Kidney epithelial cell (primary cell): Measurements from ENCODE around the gene CDH6. TPM values are rescaled to one million over a fixed set of nuclear protein-coding genes. Genes with fewer than 3 reads are reported as not detected.

Experiments
- DNase-seq: peaks from one replicate; pipeline ENCODE4 v3.0.0-alpha.2; 2010; ENCODE audit warnings: low read depth
- H3K27me3 ChIP-seq: 2 replicates; pipeline ENCODE4 v1.6.0; 2011; ENCODE audit warnings: low read length; ENCODE audit not compliant: control insufficient read depth, insufficient read depth
- H3K36me3 ChIP-seq: 2 replicates; pipeline ENCODE4 v1.5.1; 2011; ENCODE audit warnings: low read length; ENCODE audit not compliant: control insufficient read depth, insufficient read depth
- H3K4me3 ChIP-seq: 2 replicates; pipeline ENCODE4 v1.5.1; 2011; ENCODE audit warnings: low read depth, mild to moderate bottlenecking, control low read depth, low read length
- total RNA-seq: library from RNA; depleted of rRNA; stranded (reverse); fragments of >200 nt; gene quantifications from 2 replicates; pipeline ENCODE4 v1.2.3, GENCODE V29; 2015
- TF ChIP-seq, protein P1 (sequence below): IDR thresholded peaks from 2 replicates; pipeline ENCODE4 v1.5.1; 2011; ENCODE audit warnings: mild to moderate bottlenecking, moderate library complexity, low read length, control low read depth, inconsistent platforms; ENCODE audit not compliant: insufficient read depth, poor library complexity, severe bottlenecking

Gene CDH6
- total RNA-seq, 1 donor from 2014 or later, result 66.2 TPM

DNA sequence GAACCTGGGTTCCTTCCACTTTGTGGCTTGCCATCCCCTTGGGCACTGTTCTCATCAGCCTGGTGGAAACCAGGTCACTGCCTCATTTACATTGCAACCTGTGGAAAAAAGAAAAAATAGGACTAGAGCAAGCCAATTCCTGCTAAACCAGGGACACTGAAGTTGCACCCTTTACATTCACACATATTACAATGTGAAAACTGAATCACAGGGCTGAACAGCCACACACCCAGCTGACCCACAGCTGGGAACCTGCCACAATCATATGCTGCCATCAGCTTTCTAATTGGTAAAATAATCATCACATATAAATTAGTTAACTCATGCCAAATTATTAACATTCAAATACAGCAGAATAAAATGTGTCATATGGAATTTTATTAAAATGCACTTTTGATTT lies 94.5 kb downstream of the CDH6 start:
- no peaks in the 10 kb centered on the region for H3K27me3 ChIP-seq
- no peak overlapping the region for H3K4me3 ChIP-seq
- DNase-seq, result no peak

DNA sequence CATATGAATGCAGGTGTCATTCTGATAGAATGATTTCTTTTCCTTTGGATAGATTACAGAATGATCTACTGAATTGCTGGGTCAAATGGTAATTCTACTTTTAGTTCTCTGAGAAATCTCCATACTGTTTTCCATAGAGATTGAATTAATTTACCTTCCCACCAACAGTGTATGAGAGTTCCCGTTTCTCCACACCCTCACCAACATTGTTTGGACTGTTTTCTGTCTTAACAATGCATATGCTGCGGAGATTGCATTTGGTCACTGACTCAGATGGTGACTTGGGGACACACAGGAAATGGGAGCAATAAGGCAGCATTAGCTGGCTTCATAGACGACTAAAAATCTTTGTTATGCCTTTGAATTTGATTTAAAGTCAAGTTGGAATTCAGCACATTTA lies 95.9 kb downstream of the CDH6 start:
- no peak for DNase-seq
- TF ChIP-seq, protein P1, sequence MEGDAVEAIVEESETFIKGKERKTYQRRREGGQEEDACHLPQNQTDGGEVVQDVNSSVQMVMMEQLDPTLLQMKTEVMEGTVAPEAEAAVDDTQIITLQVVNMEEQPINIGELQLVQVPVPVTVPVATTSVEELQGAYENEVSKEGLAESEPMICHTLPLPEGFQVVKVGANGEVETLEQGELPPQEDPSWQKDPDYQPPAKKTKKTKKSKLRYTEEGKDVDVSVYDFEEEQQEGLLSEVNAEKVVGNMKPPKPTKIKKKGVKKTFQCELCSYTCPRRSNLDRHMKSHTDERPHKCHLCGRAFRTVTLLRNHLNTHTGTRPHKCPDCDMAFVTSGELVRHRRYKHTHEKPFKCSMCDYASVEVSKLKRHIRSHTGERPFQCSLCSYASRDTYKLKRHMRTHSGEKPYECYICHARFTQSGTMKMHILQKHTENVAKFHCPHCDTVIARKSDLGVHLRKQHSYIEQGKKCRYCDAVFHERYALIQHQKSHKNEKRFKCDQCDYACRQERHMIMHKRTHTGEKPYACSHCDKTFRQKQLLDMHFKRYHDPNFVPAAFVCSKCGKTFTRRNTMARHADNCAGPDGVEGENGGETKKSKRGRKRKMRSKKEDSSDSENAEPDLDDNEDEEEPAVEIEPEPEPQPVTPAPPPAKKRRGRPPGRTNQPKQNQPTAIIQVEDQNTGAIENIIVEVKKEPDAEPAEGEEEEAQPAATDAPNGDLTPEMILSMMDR, result no peak
- H3K4me3 ChIP-seq, result no peak overlapping the region

More for the DNA sequence above, 94.5 kb downstream of the CDH6 start:
- H3K36me3 ChIP-seq, result peaks cover 2% of the 10 kb centered on the region
- TF ChIP-seq, protein P1, result no peak

DNA sequence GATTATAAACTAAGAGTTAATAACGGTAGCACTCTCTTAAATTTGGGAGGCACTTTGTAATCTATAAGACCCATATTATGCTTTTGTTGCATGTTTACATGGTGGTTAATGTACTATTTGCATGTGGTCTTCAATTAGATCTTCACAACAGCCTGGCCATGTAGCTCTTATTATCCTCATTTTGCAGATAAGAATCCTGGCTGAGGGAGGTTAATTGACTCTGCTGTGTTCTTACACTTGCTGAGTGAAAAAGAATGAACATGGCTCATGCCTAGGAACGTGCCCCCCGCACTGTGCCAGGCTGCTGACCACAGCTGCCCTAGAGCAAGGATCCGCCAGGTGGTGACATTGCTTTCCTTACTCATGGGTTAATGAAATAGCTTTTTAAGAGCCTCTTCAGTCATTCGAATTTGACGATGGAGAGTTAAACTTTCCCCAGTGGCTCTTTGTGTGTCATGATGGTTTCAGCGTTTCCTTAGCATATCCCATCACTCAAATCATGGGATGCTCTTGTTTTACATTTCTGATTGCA lies 97.9 kb downstream of the CDH6 start:
- TF ChIP-seq, protein P1, result no peak
- DNase-seq, result no peak
- Histone ChIP-seq H3K27me3 (no peaks in the 10 kb centered on the region), H3K4me3 (no peak overlapping the region), H3K36me3 (peaks cover 1% of the 10 kb centered on the region)

More for the DNA sequence above, 95.9 kb downstream of the CDH6 start:
- H3K36me3 ChIP-seq, result peaks cover 3% of the 10 kb centered on the region
- H3K27me3 ChIP-seq, result no peaks in the 10 kb centered on the region

DNA sequence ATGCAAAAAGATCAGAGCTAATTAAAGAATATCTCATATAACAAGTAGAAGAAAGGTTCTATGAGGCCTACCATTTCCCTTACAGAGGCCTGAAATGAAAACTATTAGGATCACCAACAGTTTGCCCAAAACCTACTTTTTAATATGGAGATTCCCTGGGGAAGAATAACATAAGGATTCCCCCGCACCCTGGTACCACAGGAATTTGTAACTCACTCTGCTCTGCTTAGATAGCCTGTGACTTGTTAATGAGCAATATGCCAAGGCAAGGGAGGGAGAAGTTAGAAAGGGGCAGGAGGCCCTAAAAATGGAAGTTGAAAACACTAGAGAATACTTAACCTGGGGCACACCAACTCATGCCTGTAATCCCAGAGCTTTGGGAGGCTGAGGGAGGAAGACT lies 107.0 kb downstream of the CDH6 start:
- Histone ChIP-seq H3K36me3 (peaks cover 3% of the 10 kb centered on the region), H3K27me3 (no peaks in the 10 kb centered on the region), H3K4me3 (no peak overlapping the region)
- TF ChIP-seq, protein P1, result no peak
- no peak for DNase-seq

DNA sequence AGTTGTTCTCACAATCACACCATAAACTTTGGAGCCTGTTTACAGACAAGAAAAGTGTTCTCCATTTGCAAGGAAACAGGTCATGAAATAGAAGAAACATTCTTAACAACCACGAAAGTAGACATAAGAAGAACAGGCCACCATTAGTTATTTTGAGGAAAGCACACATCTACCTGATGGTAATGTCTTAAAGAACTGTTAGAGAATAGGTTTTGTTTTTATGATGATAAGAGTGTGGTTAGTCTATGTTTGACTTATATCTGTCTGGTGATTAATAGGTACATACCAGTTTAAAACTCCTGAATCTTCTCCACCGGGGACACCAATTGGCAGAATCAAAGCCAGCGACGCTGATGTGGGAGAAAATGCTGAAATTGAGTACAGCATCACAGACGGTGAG lies 108.3 kb downstream of the CDH6 start:
- no peak for DNase-seq
- no peaks in the 10 kb centered on the region for H3K27me3 ChIP-seq
- no peak overlapping the region for H3K4me3 ChIP-seq
- H3K36me3 ChIP-seq, result peaks cover 5% of the 10 kb centered on the region
- TF ChIP-seq, protein P1, result no peak

DNA sequence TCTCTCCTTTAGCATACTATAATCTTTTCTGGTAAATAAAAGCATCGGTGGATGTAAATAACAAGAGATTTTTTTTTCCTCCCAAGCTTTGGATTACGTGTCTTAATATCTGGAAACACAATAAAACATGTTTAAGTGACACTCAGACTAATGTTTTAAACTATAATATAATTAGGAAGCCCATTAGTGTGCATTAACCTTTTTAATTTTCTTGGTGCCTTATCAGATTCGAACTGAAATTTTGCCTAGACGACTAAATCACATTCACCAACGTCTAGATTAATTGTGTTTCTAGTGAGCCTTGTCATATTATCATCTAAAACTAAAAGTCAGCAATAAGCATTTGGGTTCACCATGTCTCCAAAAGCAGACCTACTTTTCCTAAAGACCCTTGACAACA lies 110.2 kb downstream of the CDH6 start:
- no peak for DNase-seq
- H3K27me3 ChIP-seq, result no peaks in the 10 kb centered on the region
- TF ChIP-seq, protein P1, result no peak
- H3K4me3 ChIP-seq, result no peak overlapping the region
- H3K36me3 ChIP-seq, result peaks cover 3% of the 10 kb centered on the region
